Measurements from ENCODE around the gene METTL26.

METTL26 gene

DNA sequence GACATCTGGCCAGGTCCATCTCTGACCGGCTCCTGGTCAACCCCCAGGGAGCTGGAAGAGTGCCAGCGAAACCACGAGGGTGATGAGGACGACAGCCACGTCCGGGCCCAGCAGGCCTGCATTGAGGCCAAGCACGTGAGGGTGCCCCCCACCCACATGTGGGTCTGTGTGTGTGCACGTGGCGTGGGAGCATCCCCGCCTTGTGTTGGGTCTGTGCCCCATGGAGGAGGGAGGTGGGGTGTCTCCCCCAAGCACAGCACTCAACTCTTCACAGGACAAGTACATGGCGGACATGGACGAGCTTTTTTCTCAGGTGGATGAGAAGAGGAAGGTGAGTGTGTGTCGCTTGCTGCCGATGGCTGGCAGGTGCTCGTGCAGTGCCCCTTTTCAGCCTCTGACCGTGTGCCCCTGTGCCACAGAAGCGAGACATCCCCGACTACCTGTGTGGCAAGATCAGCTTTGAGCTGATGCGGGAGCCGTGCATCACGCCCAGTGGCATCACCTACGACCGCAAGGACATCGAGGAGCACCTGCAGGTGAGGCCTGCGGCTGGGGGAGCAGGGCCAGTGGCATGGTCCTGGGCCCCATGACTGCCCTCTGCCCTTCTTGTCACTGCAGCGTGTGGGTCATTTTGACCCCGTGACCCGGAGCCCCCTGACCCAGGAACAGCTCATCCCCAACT is 45.8 kb upstream of the METTL26 start:
- ChIA-PET POLR2A (interaction anchor here (0.8 to 2.1 kb wide), 2 partner anchors 8 to 33 kb away, joined by 3 to 9 read pairs; partner anchors contain the start of genes WDR24 and WDR90), CTCF (interaction anchor here (0.9 to 1.4 kb wide), 4 partner anchors 10 to 290 kb away, joined by 3 to 4 read pairs (median 3); no protein-coding TSS in a partner anchor)
- DNase-seq (ENCODE audit: low read depth, low spot score) = no peak
- TF ChIP-seq, protein P1, sequence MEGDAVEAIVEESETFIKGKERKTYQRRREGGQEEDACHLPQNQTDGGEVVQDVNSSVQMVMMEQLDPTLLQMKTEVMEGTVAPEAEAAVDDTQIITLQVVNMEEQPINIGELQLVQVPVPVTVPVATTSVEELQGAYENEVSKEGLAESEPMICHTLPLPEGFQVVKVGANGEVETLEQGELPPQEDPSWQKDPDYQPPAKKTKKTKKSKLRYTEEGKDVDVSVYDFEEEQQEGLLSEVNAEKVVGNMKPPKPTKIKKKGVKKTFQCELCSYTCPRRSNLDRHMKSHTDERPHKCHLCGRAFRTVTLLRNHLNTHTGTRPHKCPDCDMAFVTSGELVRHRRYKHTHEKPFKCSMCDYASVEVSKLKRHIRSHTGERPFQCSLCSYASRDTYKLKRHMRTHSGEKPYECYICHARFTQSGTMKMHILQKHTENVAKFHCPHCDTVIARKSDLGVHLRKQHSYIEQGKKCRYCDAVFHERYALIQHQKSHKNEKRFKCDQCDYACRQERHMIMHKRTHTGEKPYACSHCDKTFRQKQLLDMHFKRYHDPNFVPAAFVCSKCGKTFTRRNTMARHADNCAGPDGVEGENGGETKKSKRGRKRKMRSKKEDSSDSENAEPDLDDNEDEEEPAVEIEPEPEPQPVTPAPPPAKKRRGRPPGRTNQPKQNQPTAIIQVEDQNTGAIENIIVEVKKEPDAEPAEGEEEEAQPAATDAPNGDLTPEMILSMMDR (IDR thresholded peaks at IDR 0.05; ENCODE audit: insufficient read depth, low read length, missing control alignments) = no peak
- peak overlapping the region; percentile 77 for H3K4me3 ChIP-seq (ENCODE audit: low read depth, low read length)

DNA sequence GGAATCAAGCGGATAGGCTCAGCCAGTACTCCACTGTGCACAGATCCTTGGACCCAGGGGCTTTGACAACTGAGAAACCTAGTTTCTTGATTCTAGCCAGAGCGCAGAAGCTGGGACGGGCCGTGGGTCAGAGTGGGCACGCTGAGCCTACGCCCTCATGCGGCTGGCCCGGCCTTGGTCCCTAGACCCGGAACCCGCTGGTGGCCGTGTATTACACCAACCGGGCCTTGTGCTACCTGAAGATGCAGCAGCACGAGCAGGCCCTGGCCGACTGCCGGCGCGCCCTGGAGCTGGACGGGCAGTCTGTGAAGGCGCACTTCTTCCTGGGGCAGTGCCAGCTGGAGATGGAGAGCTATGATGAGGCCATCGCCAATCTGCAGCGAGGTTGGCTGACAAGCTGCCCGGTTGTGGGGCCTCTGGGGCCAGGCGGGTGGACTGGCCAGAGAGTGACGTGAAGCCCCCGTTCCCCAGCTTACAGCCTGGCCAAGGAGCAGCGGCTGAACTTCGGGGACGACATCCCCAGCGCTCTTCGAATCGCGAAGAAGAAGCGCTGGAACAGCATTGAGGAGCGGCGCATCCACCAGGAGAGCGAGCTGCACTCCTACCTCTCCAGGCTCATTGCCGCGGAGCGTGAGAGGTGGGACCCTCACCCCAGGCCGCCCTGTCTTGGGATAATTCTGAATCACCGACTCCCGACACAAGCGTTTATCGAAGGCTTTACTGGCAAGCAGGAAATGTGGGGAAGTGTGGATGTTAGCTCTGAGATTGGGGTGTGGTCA is 45.1 kb upstream of the METTL26 start:
- ChIA-PET CTCF (interaction anchor here (0.8 to 3.2 kb wide), 5 partner anchors 10 to 290 kb away, joined by 3 to 21 read pairs (median 3); partner anchors contain the start of gene RHOT2), POLR2A (interaction anchor here (0.8 to 2.1 kb wide), 4 partner anchors 9 to 35 kb away, joined by 3 to 9 read pairs (median 3); partner anchors contain the start of genes WDR24 and WDR90)
- TF ChIP-seq, protein P1 (IDR thresholded peaks at IDR 0.05; ENCODE audit: insufficient read depth, low read length, missing control alignments) = peak; percentile 29
- peak overlapping the region; percentile 77 for H3K4me3 ChIP-seq (ENCODE audit: low read depth, low read length)
- DNase-seq (ENCODE audit: low read depth, low spot score) = no peak

DNA sequence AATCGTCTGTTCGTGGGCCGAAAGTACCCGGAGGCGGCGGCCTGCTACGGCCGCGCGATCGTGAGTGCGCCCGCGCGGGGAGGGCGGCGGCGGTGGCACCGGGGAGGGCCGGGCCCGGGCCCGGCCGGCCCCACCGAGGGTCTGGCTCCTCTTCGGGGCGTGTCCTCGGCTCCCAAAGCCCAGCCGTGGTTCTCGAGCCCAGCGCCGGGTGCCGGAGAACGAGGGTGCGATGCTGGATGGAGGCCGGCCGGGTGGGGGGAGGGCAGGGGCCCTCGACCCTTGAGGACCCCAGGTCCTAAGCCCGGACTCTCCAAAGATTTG is 44.5 kb upstream of the METTL26 start:
- H3K4me3 ChIP-seq (ENCODE audit: low read depth, low read length) = peak overlapping the region; percentile 77
- ChIA-PET CTCF (interaction anchor here (0.8 to 3.2 kb wide), 2 partner anchors 11 to 13 kb away, joined by 3 to 21 read pairs; partner anchors contain the start of gene RHOT2), POLR2A (interaction anchor here (0.6 to 2.1 kb wide), 6 partner anchors 9 to 35 kb away, joined by 3 to 9 read pairs (median 3); partner anchors contain the start of genes WDR24 and WDR90)
- TF ChIP-seq, protein P1 (IDR thresholded peaks at IDR 0.05; ENCODE audit: insufficient read depth, low read length, missing control alignments) = no peak
- DNase-seq (ENCODE audit: low read depth, low spot score) = no peak

DNA sequence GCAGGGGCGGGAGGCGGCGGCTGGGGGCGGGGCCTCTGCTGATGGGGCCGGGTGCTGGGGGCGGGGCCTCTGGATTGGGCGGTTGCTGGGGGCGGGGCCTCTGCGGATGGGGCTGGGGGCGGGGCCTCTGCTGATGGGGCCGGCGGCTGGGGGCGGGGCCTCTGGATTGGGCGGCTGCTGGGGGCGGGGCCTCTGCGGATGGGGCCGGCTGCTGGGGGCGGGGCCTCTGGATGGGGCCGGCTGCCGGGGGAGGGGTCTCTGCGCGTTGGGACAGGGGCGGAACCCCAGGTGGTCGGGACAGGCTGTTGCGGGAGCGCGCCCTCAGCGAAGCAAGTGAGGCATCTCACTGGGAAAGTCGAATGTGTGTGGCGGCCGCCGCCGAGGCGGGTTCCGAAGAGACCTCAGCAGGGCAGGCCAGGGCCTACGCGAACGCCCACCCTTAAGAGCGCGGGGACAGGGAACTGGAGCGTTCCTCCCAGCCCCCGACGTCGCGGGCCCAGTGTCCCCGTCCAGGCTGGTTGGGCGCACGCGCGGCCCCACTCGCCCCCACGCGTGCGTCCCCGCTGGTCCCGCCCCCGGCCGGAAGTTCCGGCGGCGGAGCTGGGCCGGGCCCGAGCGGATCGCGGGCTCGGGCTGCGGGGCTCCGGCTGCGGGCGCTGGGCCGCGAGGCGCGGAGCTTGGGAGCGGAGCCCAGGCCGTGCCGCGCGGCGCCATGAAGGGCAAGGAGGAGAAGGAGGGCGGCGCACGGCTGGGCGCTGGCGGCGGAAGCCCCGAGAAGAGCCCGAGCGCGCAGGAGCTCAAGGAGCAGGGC is 43.9 kb upstream of the METTL26 start, which contains the start of gene STUB1:
Gene STUB1, plus strand, starts transcription at position 597 of the 811 bp plus-strand sequence. Its CDS starts 116 bp downstream, at position 713.
- POLR2A ChIA-PET = interaction anchor here (0.6 to 2.1 kb wide), 6 partner anchors 9 to 36 kb away, joined by 3 to 9 read pairs (median 4); partner anchors contain the start of gene WDR24
- H3K4me3 ChIP-seq (ENCODE audit: low read depth, low read length) = peak within 1 kb of the TSS; percentile 77
- DNase-seq (ENCODE audit: low read depth, low spot score) = no peak
- TF ChIP-seq, protein P1 (IDR thresholded peaks at IDR 0.05; ENCODE audit: insufficient read depth, low read length, missing control alignments) = no peak
- CTCF ChIA-PET = interaction anchor here (0.8 to 3.2 kb wide), 5 partner anchors 10 to 102 kb away, joined by 3 to 21 read pairs (median 3); partner anchors contain the start of gene RHOT2

DNA sequence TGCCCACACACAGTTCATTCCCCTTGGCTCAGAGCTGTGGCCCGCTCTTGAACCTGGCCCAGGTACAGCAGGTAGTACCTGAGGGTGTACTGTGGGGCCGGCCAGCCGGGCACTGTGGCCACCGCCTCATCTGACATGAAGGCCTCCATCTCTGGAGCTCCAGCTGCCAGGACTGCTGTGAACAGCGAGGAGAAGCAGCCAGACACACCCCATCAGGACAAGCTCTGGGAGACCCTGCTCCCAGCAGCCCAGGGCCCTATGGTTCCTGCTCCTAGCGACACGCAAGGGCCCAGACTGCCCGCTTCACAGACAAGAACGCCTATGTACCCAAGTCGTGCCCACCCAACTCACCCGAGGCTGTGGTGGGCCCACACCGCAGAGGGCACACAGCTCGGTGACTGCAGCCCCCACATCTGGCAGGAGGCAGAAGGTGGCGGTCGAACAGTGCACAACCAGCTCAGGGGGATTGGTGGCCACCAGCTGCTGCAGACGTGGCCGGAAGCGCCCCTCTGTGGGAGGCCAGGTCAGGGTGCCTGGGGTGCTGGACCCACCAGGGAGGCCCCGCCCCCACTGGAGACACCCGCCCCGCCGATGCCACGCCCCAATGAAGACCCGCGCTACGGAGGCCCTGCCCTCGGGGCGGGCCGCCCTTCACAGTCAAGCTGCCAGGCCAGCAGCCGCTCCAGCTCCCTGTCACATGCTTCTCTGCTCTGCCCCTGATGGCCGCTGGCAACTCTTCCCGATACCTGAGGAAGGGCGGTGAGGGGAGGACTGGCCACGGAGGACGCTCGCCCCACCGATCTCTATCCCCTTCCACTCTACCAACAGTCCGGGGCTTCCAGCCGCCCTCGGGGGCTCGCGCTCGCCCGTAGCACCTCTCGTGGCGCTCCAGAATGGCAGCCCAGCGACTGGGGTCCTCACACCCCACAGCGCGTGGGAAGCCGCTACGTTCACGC is 43.0 kb upstream of the METTL26 start:
- H3K4me3 ChIP-seq (ENCODE audit: low read depth, low read length) = peak overlapping the region; percentile 62
- TF ChIP-seq, protein P1 (IDR thresholded peaks at IDR 0.05; ENCODE audit: insufficient read depth, low read length, missing control alignments) = no peak
- ChIA-PET CTCF (interaction anchor here (1.0 to 3.2 kb wide), 6 partner anchors 11 to 101 kb away, joined by 3 to 21 read pairs (median 3); partner anchors contain the start of gene RHOT2), POLR2A (interaction anchor here (0.7 to 1.4 kb wide), 3 partner anchors 10 to 30 kb away, joined by 3 to 6 read pairs (median 4); partner anchors contain the start of gene WDR90)
- no peak for DNase-seq (ENCODE audit: low read depth, low spot score)
